Adipocyte (in vitro differentiated cells): ENCODE data around the gene RAET1L.

Experiments used
- DNase-seq: peaks from one replicate; pipeline ENCODE4 v3.0.0-alpha.2; 2015; ENCODE audit warnings: low read depth
- H3K27me3 ChIP-seq: replicated peaks from 2 replicates; pipeline ENCODE4 v1.7.0; 2013; ENCODE audit warnings: mild to moderate bottlenecking, low read length, moderate library complexity; ENCODE audit not compliant: control insufficient read depth, insufficient read depth
- H3K36me3 ChIP-seq: 2 replicates; pipeline ENCODE4 v1.7.0; 2013; ENCODE audit warnings: low read length, mild to moderate bottlenecking, moderate library complexity; ENCODE audit not compliant: control insufficient read depth, insufficient read depth, severe bottlenecking
- H3K4me1 ChIP-seq: 2 replicates; pipeline ENCODE4 v1.7.0; 2013; ENCODE audit warnings: mild to moderate bottlenecking, low read length, moderate library complexity; ENCODE audit not compliant: control insufficient read depth, insufficient read depth
- H3K4me3 ChIP-seq: 2 replicates; pipeline ENCODE4 v1.7.0; 2013; ENCODE audit warnings: mild to moderate bottlenecking, low read length, moderate library complexity
- H3K9ac ChIP-seq: 2 replicates; pipeline ENCODE4 v1.7.0; 2013; ENCODE audit warnings: mild to moderate bottlenecking, low read length, moderate library complexity
- H3K9me3 ChIP-seq: 2 replicates; pipeline ENCODE4 v1.7.0; 2013; ENCODE audit warnings: mild to moderate bottlenecking, low read length, moderate library complexity; ENCODE audit not compliant: control insufficient read depth

Gene RAET1L

DNA sequence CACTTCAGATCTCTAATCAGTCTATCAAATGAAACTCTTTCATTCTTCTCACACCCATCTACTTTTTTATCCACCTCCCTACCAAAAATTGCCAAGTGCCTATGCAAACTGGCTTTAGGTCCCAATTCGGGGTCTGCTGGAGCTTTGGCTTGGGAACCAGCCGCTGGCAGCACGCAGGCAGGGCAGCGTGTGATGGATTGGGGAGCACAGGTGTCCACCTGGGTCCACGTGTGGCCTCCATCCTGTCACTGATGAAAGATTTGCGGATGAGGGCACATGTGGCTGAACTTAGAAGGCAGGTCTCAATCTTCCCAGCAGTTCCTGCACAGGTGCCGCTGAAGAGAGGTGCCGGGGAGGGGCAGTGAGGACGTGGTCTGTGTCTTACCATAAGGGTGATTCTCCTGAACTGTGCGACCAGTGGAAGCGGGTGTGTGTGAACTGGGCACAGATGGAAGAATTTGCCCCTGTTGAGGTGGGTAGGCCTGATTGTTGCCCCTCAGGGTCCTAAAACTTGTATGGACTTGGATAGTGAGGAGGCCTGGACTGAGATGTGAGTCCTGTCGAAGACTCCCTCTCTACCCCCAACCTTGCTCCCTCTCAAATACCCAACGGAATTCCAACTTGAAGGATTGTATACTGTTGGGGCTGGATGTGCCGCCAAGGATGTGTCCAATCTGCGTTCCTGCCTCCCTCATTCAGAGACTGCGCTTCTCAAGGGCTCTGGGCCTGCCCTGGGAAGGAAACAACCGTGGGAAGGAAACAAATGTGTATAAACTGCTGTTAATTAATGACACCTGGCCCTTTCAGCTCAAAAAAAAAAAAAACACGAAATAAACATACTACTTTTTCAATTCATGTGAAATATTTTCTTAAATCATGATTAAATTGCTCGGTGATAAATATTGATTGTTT is 18.4 kb upstream of the RAET1L start:
- Histone ChIP-seq H3K4me1 (no peaks in the 10 kb centered on the region), H3K4me3 (no peak overlapping the region), H3K9ac (no peak overlapping the region), H3K9me3 (no peaks in the 10 kb centered on the region), H3K27me3 (peaks cover 74% of the 10 kb centered on the region), H3K36me3 (no peaks in the 10 kb centered on the region)
- no peak for DNase-seq

GRCh38 chr6:150043096-150043495 is 17.8 kb upstream of the RAET1L start:
- Histone ChIP-seq H3K4me1 (no peaks in the 10 kb centered on the region), H3K36me3 (no peaks in the 10 kb centered on the region), H3K4me3 (no peak overlapping the region), H3K9me3 (no peaks in the 10 kb centered on the region), H3K27me3 (peaks cover 80% of the 10 kb centered on the region), H3K9ac (no peak overlapping the region)
- DNase-seq = no peak

GRCh38 chr6:150038202-150039062 is 13.1 kb upstream of the RAET1L start:
- H3K36me3 ChIP-seq = no peaks in the 10 kb centered on the region
- no peak overlapping the region for H3K4me3 ChIP-seq
- H3K4me1 ChIP-seq = peaks cover 7% of the 10 kb centered on the region
- peaks cover 85% of the 10 kb centered on the region for H3K27me3 ChIP-seq
- peaks cover 5% of the 10 kb centered on the region for H3K9me3 ChIP-seq
- no peak for DNase-seq
- no peak overlapping the region for H3K9ac ChIP-seq

- peak; percentile 5 for DNase-seq
These were observed 12.3 kb upstream of the RAET1L start for GRCh38 chr6:150037526-150038201.

GRCh38 chr6:150036081-150036480 is 10.7 kb upstream of the RAET1L start:
- DNase-seq = no peak
- no peaks in the 10 kb centered on the region for H3K36me3 ChIP-seq
- H3K9me3 ChIP-seq = peaks cover 5% of the 10 kb centered on the region
- peaks cover 7% of the 10 kb centered on the region for H3K4me1 ChIP-seq
- no peak overlapping the region for H3K4me3 ChIP-seq
- H3K9ac ChIP-seq = no peak overlapping the region
- H3K27me3 ChIP-seq = peaks cover 76% of the 10 kb centered on the region

More at GRCh38 chr6:150037526-150038201, 12.3 kb upstream of the RAET1L start:
- H3K4me3 ChIP-seq = peak overlapping the region; percentile 15
- H3K9me3 ChIP-seq = peaks cover 5% of the 10 kb centered on the region
- H3K4me1 ChIP-seq = peaks cover 7% of the 10 kb centered on the region
- peaks cover 83% of the 10 kb centered on the region for H3K27me3 ChIP-seq
- no peaks in the 10 kb centered on the region for H3K36me3 ChIP-seq
- H3K9ac ChIP-seq = no peak overlapping the region

DNA sequence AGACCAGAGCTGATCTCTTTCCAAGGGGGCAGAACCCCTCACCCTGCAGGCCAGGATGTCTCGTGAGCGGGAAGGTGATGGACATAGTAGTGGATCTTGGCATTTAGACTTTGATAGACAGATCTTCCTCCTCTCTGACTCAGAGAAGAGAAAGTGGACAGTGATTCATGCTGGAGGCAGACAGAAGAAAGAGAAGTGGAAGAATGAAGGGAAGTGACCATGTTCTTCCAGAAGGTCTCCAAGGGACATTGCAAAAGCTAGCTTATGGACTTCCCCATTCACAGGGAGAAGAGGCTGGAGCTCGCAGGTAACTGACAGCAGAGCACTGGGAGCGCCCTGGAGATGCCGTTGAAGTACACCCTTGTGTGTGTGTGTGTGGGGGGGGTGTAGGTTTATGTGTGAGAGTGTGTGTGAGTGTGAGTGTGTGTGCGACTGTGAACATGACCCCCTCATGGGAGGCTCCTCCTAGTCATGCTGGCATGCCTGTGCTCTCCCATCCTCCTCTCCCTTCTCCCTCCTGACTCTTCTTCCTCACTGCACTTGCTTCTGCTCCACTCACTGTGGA is 8.0 kb upstream of the RAET1L start:
- Histone ChIP-seq H3K9ac (no peak overlapping the region), H3K36me3 (no peaks in the 10 kb centered on the region), H3K4me1 (peaks cover 7% of the 10 kb centered on the region), H3K27me3 (peaks cover 57% of the 10 kb centered on the region), H3K9me3 (peaks cover 5% of the 10 kb centered on the region), H3K4me3 (no peak overlapping the region)
- no peak for DNase-seq

DNA sequence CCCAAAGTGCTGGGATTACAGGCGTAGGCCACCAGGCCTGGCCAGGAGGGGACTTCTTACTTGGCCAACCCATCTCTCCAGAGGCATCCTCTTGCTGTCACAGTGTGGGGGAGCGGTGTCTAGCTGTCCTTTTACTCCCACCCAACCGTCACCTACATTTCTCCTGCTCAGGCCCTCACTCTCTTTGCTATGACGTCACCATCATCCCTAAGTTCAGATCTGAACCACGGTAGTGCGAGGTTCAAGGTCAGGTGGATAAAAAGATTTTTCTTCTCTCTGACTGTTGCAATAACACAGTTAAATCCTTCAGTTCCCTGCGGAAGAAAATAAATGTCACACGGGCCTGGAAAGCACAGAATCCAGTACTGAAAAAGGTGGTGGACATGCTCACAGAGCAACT is 7.3 kb upstream of the RAET1L start:
- H3K27me3 ChIP-seq = peaks cover 57% of the 10 kb centered on the region
- H3K36me3 ChIP-seq = no peaks in the 10 kb centered on the region
- peaks cover 4% of the 10 kb centered on the region for H3K4me1 ChIP-seq
- no peak for DNase-seq
- H3K9me3 ChIP-seq = peaks cover 5% of the 10 kb centered on the region
- no peak overlapping the region for H3K9ac ChIP-seq
- no peak overlapping the region for H3K4me3 ChIP-seq

DNA sequence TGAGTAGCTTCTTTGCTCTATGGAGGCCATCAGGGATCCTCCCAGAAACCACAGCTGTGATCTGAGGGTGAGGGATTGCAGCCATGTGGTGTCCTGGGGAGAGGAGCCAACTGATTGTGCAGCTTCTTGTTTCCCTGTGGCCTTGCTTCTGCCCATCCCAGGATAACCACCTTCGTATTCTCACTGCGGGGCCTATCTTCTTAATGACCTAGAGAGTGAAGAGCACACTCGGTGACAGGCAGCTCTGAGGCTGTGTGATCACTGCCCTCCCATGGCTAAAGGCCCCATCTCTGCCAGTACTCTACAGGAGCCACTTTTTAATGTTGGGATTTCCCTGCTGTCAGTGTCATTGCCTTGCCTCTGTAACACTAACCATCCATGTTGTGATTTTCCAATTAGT is 5.3 kb upstream of the RAET1L start:
- H3K4me3 ChIP-seq = no peak overlapping the region
- peaks cover 4% of the 10 kb centered on the region for H3K4me1 ChIP-seq
- H3K9ac ChIP-seq = no peak overlapping the region
- peaks cover 55% of the 10 kb centered on the region for H3K27me3 ChIP-seq
- no peak for DNase-seq
- H3K36me3 ChIP-seq = no peaks in the 10 kb centered on the region
- peaks cover 5% of the 10 kb centered on the region for H3K9me3 ChIP-seq

GRCh38 chr6:150029749-150030148 is 4.4 kb upstream of the RAET1L start:
- DNase-seq = no peak

GRCh38 chr6:150029276-150029675 is 3.9 kb upstream of the RAET1L start:
- no peak for DNase-seq
- H3K4me3 ChIP-seq = no peak overlapping the region
- H3K27me3 ChIP-seq = peaks cover 51% of the 10 kb centered on the region

More at GRCh38 chr6:150029749-150030148, 4.4 kb upstream of the RAET1L start:
- no peak overlapping the region for H3K4me3 ChIP-seq
- peaks cover 5% of the 10 kb centered on the region for H3K9me3 ChIP-seq
- H3K9ac ChIP-seq = no peak overlapping the region
- no peaks in the 10 kb centered on the region for H3K36me3 ChIP-seq
- H3K27me3 ChIP-seq = peaks cover 50% of the 10 kb centered on the region
- H3K4me1 ChIP-seq = peaks cover 11% of the 10 kb centered on the region

More at GRCh38 chr6:150029276-150029675, 3.9 kb upstream of the RAET1L start:
- Histone ChIP-seq H3K36me3 (no peaks in the 10 kb centered on the region), H3K4me1 (peaks cover 11% of the 10 kb centered on the region), H3K9me3 (peaks cover 4% of the 10 kb centered on the region), H3K9ac (no peak overlapping the region)
